Stomach (tissue), 9 donors: ENCODE data around the gene MRGPRE. TPM values are rescaled to one million over a fixed set of nuclear protein-coding genes. Genes with fewer than 3 reads are reported as not detected.

ENCODE experiments used
- DNase-seq, 2 donors: peaks; one replicate each; pipeline versions ENCODE4 v3.0.0 to v3.0.0-alpha.2; 2013 to 2019
- H3K27ac ChIP-seq, 5 donors: fragments of 200-600 bp in 4 of 5; sonication (generic) in 4 of 5; one replicate each; pipeline ENCODE4 v1.5.1; 2013 to 2019; ENCODE audit warnings: mild to moderate bottlenecking in 1 of 5, moderate library complexity in 1 of 5
- H3K27me3 ChIP-seq, 3 donors: fragments of 200-600 bp; sonication (generic); one replicate each; pipeline ENCODE4 v1.5.1; 2017 to 2019; ENCODE audit warnings: mixed run types in 1 of 3
- H3K36me3 ChIP-seq, 4 donors: fragments of 200-600 bp; sonication (generic); 1 replicate in 3 of 4; 2 replicates in 1 of 4; pipeline ENCODE4 v1.5.1; 2016 to 2019
- H3K4me1 ChIP-seq, 4 donors: fragments of 200-600 bp; sonication (generic); one replicate each; pipeline ENCODE4 v1.5.1; 2016 to 2019
- H3K4me3 ChIP-seq, 4 donors: fragments of 200-600 bp; sonication (generic) in 3 of 4; one replicate each; pipeline ENCODE4 v1.5.1; 2016 to 2019; ENCODE audit warnings: mild to moderate bottlenecking in 1 of 4
- H3K9me3 ChIP-seq, 4 donors: fragments of 200-600 bp; sonication (generic); one replicate each; pipeline ENCODE4 v1.5.1; 2016 to 2019
- EP300 ChIP-seq: sonication (generic); formaldehyde crosslinking; IDR thresholded peaks from one replicate; pipeline ENCODE4 v1.6.1; 2017; ENCODE audit warnings: antibody characterized with exemption
- POLR2A ChIP-seq, 4 donors: fragments of 450-650 bp; IDR thresholded peaks; one replicate each; pipeline ENCODE4 v1.6.1; 2016; ENCODE audit warnings: antibody characterized with exemption in 4 of 4, control low read depth in 2 of 4, mild to moderate bottlenecking in 1 of 4, moderate library complexity in 1 of 4
- POLR2AphosphoS5 ChIP-seq, 3 donors: sonication (generic); formaldehyde crosslinking; IDR thresholded peaks; one replicate each; pipeline ENCODE4 v1.6.1; 2016; ENCODE audit warnings: antibody characterized with exemption in 3 of 3
- WGBS, 5 donors: extraction: QIAGEN DNeasy Blood & Tissue Kit in 3 of 5; methylation state at CpG; one replicate each; pipeline versions ENCODE4 v1.1.5 to v1.1.7; 2013 to 2018; 5-methylcytosine and 5-hydroxymethylcytosine counted together
- intact Hi-C: fragments of 100-400 bp; cut with DNase I; formaldehyde crosslinking; loops from one replicate; pipeline ENCODE4 v1.15.1; 2023; ENCODE audit warnings: low total_unique reads
- polyA plus RNA-seq, 3 donors: library from polyadenylated mRNA; stranded (reverse); fragments of 200-250 nt; gene quantifications; one replicate each; pipeline ENCODE4 v1.2.3, GENCODE V29; 2013
- total RNA-seq, 5 donors: library from RNA; depleted of rRNA; stranded (reverse); fragments of >200 nt; gene quantifications; one replicate each; pipeline versions ENCODE4 v1.1.0 to v1.2.3, GENCODE V29; 2014 to 2016
- TF ChIP-seq, protein P1 (sequence below), 7 experiments: fragments of 450-650 bp in 4 of 7; fragments of 200-600 bp in 3 of 7; sonication (generic) in 3 of 7; IDR thresholded peaks; one replicate each; pipeline ENCODE4 v1.5.1; 2016 to 2019; ENCODE audit warnings: antibody characterized with exemption in 7 of 7, control low read depth in 2 of 7, mild to moderate bottlenecking in 1 of 7
- donor health status: healthy with polysubstance abuse.
- donor health status: Bipolar disorder and iron deficiency.
- donor health status: healthy.

MRGPRE gene
- total and polyA plus RNA-seq, 8 donors = not detected

DNA sequence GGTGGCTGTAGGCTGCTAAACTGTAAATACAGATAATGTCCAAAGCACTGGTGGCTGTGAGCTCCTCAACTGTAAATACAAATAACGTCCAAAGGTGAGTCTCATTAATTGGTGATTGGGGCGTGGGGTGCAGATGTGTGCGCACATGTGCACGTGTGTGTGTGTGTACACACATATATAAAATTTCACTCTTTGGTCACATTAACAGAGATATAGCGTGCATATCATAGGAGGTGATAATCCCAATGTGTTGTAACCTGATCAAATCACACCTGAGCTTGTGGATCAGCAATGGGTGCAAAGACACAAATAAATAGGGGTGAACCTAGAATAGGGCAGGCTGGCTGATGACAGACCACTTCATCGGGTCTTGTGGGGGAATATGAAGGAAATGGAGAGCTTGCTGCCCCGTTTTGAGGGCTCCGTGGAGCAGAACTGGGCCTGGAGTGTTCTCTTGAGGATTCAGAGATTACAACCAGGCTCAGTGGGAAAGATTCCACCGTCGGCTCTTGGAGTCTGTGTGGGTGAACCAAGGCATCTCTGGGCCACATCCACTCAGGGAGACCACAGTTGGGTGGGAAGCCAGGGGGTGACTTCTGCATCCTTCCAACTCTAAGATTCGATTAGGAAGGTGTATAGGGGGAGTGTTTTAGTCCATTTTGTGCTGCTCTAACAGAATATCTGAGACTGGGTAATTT, 42.2 kb downstream of the MRGPRE start:
- intact Hi-C loops = no loop called here
- TF ChIP-seq EP300 (no peak), POLR2A (IDR thresholded peaks at IDR 0.05) (no peak), POLR2AphosphoS5 (IDR thresholded peaks at IDR 0.05) (no peak)
- TF ChIP-seq, protein P1, sequence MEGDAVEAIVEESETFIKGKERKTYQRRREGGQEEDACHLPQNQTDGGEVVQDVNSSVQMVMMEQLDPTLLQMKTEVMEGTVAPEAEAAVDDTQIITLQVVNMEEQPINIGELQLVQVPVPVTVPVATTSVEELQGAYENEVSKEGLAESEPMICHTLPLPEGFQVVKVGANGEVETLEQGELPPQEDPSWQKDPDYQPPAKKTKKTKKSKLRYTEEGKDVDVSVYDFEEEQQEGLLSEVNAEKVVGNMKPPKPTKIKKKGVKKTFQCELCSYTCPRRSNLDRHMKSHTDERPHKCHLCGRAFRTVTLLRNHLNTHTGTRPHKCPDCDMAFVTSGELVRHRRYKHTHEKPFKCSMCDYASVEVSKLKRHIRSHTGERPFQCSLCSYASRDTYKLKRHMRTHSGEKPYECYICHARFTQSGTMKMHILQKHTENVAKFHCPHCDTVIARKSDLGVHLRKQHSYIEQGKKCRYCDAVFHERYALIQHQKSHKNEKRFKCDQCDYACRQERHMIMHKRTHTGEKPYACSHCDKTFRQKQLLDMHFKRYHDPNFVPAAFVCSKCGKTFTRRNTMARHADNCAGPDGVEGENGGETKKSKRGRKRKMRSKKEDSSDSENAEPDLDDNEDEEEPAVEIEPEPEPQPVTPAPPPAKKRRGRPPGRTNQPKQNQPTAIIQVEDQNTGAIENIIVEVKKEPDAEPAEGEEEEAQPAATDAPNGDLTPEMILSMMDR (IDR thresholded peaks at IDR 0.05) = no peak
- Histone ChIP-seq H3K9me3 (no peaks in the 10 kb centered on the region), H3K4me1 (no peaks in the 10 kb centered on the region), H3K36me3 (no peaks in the 10 kb centered on the region), H3K27me3 (peaks cover 0 to 19% (median 0%) of the 10 kb centered on the region in 3 donors), H3K4me3 (no peak overlapping the region), H3K27ac (no peak overlapping the region)
- WGBS, 5 donors = 78 to 87% (median 83%) methylated on average over 11 of the region's 11 CpGs
- no peak for DNase-seq

DNA sequence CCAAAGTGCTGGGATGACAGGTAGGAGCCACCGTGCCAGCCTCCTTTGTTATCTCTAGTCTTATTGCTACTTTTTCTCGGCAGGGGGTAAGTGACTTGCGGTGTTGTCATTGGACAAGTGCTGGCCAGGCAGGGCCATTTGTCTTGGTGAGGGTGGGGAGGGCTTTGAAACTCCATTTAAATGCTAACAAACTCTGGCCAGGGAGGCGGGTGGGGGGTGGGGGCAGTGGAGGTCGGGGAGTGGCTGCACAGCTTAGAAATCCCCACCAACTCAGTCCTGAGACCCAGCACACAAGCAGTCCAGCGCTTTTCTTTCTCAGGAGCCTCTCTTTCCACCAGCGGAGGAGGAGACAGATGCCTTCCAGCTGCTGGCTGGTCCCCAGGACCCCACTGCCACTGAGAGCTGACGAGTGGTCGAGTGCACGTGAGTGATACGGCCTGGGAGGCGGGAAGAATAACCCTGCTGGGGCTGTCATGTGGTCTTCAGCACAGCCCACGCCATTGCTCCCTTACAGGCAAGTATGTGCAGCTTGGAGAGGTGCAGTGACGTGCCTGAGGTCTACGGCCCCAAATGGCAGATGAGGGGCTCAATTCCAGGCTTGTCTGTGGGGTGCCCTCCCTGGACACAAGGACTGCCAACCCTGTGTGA, 42.9 kb downstream of the MRGPRE start:
- no peaks in the 10 kb centered on the region for H3K4me1 ChIP-seq
- WGBS, 5 donors = 41 to 60% (median 56%) methylated on average over 4 to 15 of the region's 15 CpGs
- H3K4me3 ChIP-seq = no peak overlapping the region
- intact Hi-C loops = no loop called here
- TF ChIP-seq EP300 = no peak
- peaks cover 0 to 19% (median 0%) of the 10 kb centered on the region in 3 donors for H3K27me3 ChIP-seq
- H3K27ac ChIP-seq = no peak overlapping the region
- no peak for DNase-seq
- no peaks in the 10 kb centered on the region for H3K36me3 ChIP-seq
- H3K9me3 ChIP-seq = no peaks in the 10 kb centered on the region

DNA sequence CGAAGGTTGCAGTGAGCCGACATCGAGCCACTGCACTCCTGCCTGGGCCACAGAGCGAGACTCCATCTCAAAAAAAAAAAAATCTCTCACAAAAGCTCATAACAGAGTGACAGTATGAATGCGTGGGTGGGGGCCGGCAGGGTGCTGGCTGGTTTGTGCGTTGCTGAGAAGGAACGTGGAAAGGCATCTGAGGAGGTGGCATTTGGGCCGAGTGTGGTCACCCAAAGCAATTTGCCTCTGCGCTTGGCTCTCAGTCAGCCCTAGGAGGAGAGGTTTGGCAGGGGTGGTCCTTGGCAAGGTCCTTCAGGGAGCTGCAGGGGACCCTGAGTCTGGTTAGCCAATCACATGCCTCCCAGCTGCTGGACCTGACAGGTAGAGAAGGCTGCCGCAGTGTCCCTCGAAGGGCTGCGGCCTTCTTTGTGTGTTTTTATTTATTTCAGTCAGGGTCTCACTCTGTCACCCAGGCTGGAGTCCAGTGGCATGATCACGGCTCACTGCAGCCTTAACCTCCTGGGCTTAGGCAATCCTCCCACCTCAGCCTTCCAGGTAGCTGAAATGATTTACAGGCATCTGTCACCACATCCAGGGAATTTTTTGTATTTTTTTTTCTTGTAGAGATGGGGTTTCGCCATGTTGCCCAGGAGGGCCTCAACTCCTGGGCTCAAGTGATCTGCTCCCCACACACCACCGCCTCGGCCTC, 43.6 kb downstream of the MRGPRE start:
- no peaks in the 10 kb centered on the region for H3K4me1 ChIP-seq
- no peaks in the 10 kb centered on the region for H3K36me3 ChIP-seq
- H3K9me3 ChIP-seq = no peaks in the 10 kb centered on the region
- no peak for TF ChIP-seq POLR2AphosphoS5 (IDR thresholded peaks at IDR 0.05)
- TF ChIP-seq, protein P1 (IDR thresholded peaks at IDR 0.05) = no peak
- no peak for TF ChIP-seq EP300
- no peak for TF ChIP-seq POLR2A (IDR thresholded peaks at IDR 0.05)
- peaks cover 0 to 14% (median 0%) of the 10 kb centered on the region in 3 donors for H3K27me3 ChIP-seq
- H3K4me3 ChIP-seq = no peak overlapping the region
- no peak overlapping the region for H3K27ac ChIP-seq
- 82 to 88% (median 86%) methylated on average over 17 of the region's 17 CpGs for WGBS, 5 donors
- intact Hi-C loops = no loop called here
- no peak for DNase-seq

DNA sequence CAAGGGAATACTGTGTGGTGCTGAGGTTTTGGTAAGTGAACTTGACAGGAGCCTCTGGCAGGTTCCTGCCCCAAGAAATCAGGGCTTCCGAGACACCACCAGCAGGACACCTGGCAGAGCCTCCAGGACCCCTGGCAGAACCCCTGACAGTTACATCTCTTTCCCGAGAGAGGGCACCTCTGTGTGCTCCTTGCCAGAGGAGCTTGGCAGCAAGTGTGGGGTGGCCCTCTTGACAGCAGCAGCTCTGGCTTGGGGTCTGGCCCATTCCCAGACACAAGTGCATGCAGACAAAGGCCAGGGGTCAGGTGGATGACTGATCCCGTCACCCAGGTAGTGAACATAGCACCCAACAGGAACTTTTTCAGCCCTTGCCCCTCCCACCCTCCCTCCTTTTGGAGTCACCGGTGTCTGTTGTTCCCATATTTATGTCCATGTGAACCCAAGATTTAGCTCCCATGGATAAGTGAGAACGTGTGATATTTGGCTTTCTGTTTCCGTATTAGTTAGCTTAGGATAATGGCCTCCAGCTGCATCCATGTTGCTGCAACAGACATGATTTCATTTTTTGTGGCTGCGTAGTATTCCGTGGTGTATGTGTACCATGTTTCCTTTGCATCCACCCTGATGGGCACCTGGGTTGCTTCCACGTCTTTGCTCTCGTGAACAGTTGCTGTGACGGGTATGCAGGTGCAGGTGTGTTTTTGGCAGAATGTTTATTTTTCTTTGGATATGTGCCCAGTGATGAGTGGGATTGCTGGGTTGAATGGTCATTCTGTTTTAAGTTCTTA, 45.9 kb downstream of the MRGPRE start:
- intact Hi-C loops = no loop called here
- Histone ChIP-seq H3K36me3 (no peaks in the 10 kb centered on the region), H3K27me3 (peaks cover 0 to 6% (median 0%) of the 10 kb centered on the region in 3 donors), H3K4me1 (no peaks in the 10 kb centered on the region), H3K27ac (no peak overlapping the region), H3K4me3 (no peak overlapping the region), H3K9me3 (no peaks in the 10 kb centered on the region)
- WGBS, 5 donors = 77 to 88% (median 81%) methylated on average over 11 of the region's 11 CpGs
- DNase-seq = no peak
- TF ChIP-seq EP300 (no peak), POLR2AphosphoS5 (IDR thresholded peaks at IDR 0.05) (no peak), POLR2A (IDR thresholded peaks at IDR 0.05) (no peak)
- TF ChIP-seq, protein P1 (IDR thresholded peaks at IDR 0.05) = no peak
